WTC11 (cell line): ENCODE data around the gene ARL15.

Source experiments
- ATF3 ChIP-seq: sonication (generic); formaldehyde crosslinking; conservative IDR thresholded peaks from 2 replicates; pipeline ENCODE4 v1.8.1; 2022; ENCODE audit warnings: mild to moderate bottlenecking, missing genetic modification reagents
- MLX ChIP-seq: sonication (generic); formaldehyde crosslinking; IDR thresholded peaks from 2 replicates; pipeline ENCODE4 v1.8.1; 2023; ENCODE audit warnings: mild to moderate bottlenecking, missing genetic modification reagents, moderate library complexity
- NFYB ChIP-seq: sonication (generic); formaldehyde crosslinking; conservative IDR thresholded peaks from 2 replicates; pipeline ENCODE4 v1.8.0; 2022; ENCODE audit warnings: low read depth, missing genetic modification reagents
- USF1 ChIP-seq: sonication (generic); formaldehyde crosslinking; IDR thresholded peaks from 2 replicates; pipeline ENCODE4 v1.8.0; 2022; ENCODE audit warnings: mild to moderate bottlenecking, missing genetic modification reagents
- TF ChIP-seq, protein P1 (sequence below): fragments of 200-600 bp; IDR thresholded peaks from 2 replicates; pipeline ENCODE4 v1.8.0; 2022; ENCODE audit warnings: antibody characterized with exemption
- TF ChIP-seq, protein P2 (sequence below): sonication (generic); formaldehyde crosslinking; IDR thresholded peaks from 2 replicates; pipeline ENCODE4 v1.8.1; 2022; ENCODE audit warnings: mild to moderate bottlenecking, moderate library complexity, missing genetic modification reagents
- TF ChIP-seq, protein P3 (sequence below): sonication (generic); formaldehyde crosslinking; IDR thresholded peaks from 2 replicates; pipeline ENCODE4 v1.8.1; 2022; ENCODE audit warnings: missing genetic modification reagents, borderline replicate concordance

GRCh38 chr5:54247226-54247625 is 63.1 kb downstream of the ARL15 start:
- TF ChIP-seq, protein P1, sequence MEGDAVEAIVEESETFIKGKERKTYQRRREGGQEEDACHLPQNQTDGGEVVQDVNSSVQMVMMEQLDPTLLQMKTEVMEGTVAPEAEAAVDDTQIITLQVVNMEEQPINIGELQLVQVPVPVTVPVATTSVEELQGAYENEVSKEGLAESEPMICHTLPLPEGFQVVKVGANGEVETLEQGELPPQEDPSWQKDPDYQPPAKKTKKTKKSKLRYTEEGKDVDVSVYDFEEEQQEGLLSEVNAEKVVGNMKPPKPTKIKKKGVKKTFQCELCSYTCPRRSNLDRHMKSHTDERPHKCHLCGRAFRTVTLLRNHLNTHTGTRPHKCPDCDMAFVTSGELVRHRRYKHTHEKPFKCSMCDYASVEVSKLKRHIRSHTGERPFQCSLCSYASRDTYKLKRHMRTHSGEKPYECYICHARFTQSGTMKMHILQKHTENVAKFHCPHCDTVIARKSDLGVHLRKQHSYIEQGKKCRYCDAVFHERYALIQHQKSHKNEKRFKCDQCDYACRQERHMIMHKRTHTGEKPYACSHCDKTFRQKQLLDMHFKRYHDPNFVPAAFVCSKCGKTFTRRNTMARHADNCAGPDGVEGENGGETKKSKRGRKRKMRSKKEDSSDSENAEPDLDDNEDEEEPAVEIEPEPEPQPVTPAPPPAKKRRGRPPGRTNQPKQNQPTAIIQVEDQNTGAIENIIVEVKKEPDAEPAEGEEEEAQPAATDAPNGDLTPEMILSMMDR, result no peak
- TF ChIP-seq ATF3 (CRISPR knock-in tag), result no peak
- TF ChIP-seq, protein P2, sequence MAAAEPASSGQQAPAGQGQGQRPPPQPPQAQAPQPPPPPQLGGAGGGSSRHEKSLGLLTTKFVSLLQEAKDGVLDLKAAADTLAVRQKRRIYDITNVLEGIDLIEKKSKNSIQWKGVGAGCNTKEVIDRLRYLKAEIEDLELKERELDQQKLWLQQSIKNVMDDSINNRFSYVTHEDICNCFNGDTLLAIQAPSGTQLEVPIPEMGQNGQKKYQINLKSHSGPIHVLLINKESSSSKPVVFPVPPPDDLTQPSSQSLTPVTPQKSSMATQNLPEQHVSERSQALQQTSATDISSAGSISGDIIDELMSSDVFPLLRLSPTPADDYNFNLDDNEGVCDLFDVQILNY (CRISPR knock-in tag), result no peak
- no peak for TF ChIP-seq MLX (CRISPR knock-in tag)
- TF ChIP-seq NFYB (CRISPR knock-in tag), result no peak
- TF ChIP-seq, protein P3, sequence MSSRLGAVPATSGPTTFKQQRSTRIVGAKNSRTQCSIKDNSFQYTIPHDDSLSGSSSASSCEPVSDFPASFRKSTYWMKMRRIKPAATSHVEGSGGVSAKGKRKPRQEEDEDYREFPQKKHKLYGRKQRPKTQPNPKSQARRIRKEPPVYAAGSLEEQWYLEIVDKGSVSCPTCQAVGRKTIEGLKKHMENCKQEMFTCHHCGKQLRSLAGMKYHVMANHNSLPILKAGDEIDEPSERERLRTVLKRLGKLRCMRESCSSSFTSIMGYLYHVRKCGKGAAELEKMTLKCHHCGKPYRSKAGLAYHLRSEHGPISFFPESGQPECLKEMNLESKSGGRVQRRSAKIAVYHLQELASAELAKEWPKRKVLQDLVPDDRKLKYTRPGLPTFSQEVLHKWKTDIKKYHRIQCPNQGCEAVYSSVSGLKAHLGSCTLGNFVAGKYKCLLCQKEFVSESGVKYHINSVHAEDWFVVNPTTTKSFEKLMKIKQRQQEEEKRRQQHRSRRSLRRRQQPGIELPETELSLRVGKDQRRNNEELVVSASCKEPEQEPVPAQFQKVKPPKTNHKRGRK (CRISPR knock-in tag), result no peak
- no peak for TF ChIP-seq USF1 (CRISPR knock-in tag)
